GM18526 (cell line): ENCODE data around the gene HASPIN.
A peak's percentile ranks its signal among the peaks of the same experiment; 100 is the strongest.

ENCODE experiments used
- POLR2A ChIP-seq: IDR thresholded peaks from 3 replicates; pipeline ENCODE4 v1.6.1; 2011; ENCODE audit not compliant: insufficient read length; ENCODE audit errors: extremely low read depth

Gene HASPIN

DNA sequence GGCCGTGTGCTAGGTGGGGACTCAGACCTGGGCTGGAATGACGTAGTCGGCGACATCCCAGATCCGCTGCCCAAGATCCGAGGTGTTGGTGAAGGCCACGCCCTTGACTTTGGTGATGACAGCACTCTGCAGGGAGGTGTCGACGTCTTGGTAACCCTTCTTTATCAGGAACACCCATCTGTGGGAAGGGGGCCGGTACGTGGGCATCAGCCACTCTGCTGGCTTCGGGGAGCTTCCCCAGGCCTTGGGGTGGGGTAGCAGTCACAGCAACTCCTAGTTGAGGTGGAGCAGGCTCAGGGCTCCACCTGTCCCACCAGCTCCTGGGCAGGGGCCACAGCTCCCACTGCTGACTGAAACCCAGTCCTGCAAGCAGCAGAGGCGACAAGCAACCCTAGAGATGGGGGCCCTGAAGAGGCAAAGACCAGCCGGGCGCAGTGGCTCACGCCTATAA, 32.1 kb upstream of the HASPIN start:
- no peak for TF ChIP-seq POLR2A

DNA sequence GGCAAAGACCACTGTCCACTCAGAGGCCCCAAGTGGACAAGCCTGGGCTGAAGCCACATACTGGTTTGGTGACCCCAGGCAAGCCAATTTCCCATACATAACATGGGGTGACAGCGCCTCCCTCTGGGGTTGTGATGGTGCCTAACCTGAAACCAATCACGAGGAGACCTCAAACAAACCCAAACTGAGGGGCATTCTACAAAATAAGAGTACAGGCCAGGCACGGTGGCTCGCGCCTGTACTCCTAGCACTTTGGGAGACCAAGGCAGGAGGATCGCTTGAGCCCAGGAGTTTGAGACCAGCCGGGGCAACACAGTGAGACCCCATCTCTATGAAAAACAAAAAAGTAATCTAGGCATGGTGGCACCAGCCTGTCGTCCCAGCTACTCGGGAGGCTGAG, 31.4 kb upstream of the HASPIN start:
- TF ChIP-seq POLR2A, result no peak

DNA sequence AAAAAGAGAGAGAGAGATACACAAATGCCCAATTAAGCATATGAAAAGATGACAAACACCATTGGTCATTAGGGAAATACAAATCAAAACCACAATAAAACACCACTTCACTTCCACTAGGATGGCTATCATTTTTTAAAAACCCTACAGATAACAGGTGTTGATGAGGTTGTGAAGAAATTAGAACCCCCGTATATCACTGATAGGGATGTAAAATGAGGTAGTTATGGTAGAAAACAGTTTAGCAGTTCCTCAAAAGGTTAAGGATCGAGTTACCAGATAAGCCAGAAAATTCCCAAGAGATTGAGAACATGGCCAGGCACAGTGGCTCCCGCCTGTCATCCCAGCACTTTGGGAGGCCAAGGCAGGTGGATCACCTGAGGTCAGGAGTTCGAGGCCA, 30.6 kb upstream of the HASPIN start:
- TF ChIP-seq POLR2A, result no peak

DNA sequence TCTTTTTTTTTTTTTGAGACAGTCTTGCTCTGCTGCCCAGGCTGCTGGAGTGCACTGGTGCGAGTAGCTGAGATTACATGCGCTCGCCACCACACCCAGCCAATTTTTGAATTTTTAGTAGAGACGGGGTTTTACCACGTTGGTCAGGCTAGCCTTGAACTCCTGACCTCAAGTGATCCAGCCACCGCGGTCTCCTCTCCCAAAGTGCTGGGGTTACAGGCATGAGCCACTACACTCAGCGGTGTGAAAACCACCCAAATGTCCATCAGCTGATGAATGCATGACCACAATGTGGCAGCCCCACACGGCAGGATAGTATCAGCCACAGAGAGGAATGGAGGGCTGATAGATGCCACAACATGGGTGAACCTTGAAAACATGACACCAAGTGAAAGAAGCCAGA, 29.9 kb upstream of the HASPIN start:
- TF ChIP-seq POLR2A, result no peak

DNA sequence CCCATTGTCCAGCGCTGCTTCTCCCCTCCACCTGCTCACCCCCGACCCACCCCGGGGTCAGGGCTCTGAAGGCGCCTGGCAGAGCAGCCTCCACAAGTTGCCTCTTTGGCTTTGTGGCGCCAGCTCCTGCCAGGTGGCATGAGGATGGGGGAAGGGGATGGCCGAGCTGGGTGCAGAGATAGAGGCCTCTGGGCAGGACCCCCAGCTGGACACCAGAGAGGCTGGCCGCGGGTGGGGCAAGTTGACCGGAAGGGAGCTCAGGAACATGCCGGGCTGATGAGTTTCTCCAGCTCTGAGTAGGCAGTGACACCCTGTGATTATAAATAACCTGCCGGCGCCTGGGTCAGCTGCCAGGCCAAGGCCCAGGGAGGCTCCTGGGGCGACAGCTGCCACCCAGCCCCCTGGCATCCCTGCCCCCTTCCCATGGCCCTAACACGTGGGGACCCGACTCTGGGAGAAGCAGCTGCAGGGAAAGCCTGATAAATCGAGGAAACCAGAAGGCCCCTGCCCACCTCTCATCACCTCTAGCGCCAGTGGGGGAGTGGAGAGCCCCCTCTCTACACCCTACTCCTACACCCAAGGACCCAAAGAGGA, 28.5 kb upstream of the HASPIN start:
- TF ChIP-seq POLR2A, result no peak

DNA sequence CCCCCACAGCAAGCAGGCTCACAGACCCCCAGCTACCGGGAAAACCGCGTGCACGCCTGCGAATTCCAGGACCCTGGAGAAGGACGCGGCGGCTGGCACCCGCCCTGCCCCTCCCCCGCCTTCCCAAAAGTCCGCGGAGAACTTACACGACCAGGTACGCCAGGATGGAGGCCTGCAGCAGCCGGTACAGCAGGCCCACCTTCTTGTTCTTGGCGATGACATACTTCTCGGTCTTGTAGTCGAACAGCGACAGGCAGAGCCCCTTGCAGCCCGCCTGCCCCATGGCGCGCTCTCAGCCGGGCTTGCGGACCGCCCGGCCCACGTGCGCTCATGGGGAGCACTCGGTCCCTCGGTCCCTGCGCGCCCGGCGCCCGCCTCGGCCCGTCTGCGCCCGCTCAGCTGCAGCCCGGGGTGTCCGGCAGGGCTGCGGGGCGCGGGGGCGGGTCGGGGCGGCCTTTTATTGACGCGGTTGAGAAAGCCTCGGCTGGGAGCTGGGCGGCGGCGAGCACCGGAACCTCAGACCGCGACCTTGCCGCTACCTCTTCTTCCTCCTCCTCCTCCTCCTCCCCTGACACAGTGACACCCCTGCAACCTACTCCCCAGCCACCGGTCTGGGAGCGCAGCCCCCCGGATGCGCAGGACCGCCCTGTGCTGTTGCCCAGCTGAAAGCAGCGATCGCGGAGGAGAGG, 27.8 kb upstream of the HASPIN start, which contains the start of gene P2RX5:
TSS of gene P2RX5 (minus strand) at position 433 of the 689 bp plus-strand sequence. CDS start at position 283, 150 bp downstream.
- TF ChIP-seq POLR2A, result peak; percentile 60

DNA sequence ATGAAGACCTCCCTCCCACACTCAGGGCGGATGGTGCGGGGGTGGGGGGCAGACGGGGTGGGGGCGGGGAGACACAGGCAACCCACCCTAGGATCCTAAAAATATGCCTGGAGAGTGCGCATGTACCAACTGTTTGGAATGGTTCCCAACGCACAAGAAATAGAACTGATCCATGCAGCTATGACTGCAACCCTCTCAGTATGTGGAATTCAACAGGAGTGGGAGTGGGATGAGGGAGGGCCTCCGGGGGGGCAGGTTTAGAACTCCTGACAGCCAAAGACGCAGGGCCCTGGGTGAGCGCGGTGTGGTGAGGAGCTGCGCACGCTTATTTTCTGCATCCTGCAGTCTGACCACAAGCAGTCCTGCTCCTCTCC, 26.6 kb upstream of the HASPIN start:
- TF ChIP-seq POLR2A, result no peak

DNA sequence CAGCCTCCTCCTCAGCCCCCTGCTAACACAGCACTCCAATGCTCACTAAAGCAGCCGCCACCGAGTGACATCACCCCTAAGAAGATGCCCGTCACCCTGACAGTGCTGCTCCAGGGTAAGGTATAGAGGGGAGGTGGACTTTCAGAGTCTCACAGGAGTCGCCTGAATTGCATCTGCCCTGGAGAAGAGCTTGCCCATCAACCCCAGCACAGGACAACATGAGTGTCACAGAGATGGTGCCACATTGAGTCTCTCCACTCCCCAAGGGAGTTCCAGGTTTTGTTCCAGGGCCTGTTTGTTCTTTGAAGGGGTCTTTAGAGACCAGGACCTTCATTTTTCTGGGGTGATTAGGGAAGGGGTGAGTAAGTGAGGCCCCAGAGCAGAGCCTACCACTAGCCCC, 25.6 kb upstream of the HASPIN start:
- TF ChIP-seq POLR2A, result no peak

DNA sequence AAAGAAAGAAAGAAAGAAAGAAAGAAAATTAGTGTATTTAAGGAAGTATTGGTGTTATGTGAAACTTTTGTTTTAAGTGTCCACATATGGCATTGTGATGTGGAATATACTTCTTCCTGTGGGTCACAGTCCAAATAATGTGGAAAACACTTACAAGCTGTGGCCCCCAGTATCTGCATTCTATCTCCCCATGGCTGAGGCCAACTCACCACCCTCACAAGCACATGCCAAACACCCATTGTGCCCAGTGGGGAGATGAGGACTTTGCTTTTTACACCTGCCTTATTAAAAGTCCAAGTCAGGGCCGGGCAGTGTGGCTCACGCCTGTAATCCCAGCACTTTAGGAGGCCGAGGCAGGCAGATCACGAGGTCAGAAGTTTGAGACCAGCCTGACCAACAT, 23.8 kb upstream of the HASPIN start:
- TF ChIP-seq POLR2A, result no peak

DNA sequence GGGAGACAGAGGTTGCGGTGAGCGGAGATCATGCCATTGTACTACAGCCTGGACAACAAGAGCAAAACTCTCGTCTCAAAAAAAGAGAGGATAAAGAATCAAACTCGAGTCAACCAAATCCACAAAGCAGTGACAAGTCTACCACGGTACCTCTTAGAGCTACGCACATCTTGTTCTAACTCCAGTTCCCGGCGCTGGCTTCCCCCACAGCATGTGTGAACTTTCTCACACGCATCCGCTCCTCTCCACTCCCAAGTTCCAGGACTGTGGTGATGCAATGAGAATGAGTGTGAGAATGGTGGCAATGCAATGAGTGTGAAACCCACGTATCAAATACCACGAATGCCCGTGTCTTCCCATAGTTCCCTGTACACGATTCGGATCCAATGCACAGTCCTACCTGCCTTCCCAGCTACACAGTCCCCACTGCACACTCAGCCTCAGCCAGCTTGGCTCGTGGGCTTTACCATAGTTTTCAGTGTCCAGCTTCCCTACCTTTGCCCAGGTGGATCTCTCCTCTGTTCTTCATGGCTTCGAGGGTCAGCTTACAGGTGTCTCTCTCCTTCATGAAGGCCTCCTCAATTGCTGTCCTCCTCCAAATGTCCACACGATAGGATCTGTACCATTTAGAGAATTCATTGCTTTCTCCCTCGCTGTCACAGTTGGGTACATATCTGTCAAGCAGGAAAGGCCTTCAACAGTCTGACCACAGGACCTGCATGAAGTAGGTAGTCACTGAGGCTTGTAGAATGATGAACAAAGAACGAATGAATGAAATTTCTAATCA, 18.6 kb upstream of the HASPIN start:
- TF ChIP-seq POLR2A, result no peak

DNA sequence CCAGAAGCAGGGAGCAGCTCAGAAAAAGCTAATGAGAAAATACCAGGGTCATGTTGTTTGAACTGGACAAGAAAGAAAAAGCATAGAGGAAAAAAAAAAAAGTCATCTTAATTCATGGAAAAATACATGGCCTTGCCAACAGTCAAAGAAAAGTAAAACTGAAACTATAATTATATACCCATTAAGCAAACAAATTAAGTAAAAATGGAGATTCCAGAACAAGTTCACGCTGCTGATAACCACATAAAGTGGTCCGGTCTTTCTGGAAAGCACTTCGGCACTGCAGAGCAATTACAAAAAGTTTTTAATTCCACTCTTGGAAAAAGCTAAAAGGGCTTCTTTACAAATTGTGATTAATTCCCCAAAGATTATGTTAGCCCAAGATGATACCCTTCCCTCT, 15.3 kb upstream of the HASPIN start:
- no peak for TF ChIP-seq POLR2A

DNA sequence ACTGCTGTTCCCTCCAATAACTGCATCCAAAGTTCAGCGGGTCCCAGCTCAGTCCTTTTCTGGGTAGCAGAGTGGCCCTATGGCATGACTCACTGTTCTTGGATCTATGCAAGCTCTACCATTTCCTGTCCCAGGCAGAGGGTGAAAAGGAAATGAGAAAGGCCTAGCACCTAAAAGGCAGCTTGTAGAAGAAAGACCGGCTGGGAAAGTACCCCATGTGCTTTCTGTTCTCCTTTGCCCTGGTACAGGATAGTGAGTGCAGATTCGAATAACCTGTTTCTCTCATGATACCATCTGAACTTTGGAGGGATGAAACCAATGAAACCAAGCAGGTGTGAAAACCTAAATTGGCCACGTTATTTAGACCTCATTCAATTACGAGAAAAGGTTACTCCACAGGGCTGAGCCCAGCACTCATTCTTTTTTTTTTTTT, 12.7 kb upstream of the HASPIN start:
- TF ChIP-seq POLR2A, result no peak

DNA sequence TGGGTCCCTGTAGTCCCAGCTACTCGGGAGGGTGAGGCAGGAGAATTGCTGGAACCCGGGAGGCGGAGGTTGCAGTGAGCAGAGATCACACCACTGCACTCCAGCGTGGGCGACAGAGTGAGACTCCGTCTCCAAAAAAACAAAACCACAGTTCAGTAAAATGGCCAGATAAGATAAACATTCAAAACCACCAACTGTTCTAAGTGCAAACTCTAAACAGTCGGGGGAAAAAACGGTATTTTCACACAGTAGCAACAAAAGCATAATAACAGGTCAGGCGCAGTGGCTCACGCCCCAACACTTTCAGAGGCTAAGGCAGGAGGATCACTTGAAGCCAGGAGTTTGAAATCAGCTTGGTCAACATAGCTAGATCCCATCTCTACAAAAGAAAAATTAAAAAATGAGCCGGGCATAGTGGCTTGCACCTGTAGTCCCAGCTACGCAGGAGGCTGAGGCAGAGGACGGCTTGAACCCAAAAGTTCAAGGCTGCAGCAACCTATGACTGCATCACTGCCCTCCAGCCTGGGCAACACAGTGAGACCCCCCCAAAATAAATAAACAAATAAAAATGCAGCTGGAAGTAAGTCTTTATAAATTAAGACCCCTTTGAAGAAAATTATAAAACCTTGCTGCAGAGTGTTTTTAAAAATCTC, 10.8 kb upstream of the HASPIN start:
- TF ChIP-seq POLR2A, result no peak

DNA sequence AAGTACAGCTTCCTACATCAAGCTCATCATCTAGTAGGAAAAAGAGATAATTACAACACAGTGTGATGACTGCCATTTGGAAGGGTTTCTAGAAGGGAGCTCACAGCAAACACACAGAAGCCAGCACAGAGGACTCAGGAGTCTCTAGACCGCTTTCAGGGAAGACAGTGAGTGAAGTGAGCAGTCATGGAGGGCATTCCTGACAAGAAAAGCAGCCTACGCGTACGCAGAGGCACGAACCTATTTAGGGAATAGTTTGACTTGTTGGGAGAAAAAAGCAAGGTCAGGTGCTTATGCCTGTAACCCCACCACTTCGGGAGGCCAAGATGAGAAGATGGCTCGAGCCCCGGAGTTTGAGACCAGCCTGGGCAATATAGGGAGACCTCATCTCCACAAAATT, 8.4 kb upstream of the HASPIN start:
- no peak for TF ChIP-seq POLR2A

DNA sequence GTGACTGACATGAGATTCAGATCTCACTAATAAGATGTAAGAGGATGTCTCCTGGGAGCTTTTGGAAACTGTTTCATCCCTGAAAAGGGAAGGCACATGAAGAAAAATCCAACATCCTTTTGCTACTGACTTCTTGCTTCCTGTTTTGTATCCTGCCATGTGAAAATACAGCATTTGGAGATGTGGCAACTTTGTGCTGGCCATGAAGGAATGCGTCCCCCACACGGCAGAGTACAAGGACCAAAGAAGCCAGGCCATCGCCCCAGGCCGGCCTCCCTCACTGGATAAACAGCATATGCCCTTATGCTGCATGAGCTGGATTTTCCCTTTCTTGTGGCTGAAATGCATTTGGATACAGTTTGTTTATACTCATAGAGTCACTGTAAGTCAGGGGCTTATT, 5.5 kb upstream of the HASPIN start:
- no peak for TF ChIP-seq POLR2A

DNA sequence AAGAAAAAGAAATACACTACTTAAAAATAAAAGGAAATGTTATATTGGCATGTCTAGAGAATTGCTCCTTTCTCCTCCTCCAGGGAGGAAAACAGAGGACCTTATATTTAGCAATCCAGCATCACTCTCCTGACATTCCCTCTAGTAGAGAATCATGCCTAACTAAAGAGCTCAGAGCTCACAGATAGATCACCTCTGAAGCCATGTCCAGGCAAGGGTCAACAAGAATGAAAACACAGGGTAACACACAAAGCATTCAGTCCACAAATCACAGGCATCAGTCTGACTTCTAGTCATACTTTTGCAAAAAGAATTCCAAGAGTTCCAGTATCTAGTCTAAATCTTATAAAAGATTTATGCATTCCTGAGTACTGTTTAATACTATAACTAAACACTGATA, 4.4 kb upstream of the HASPIN start:
- no peak for TF ChIP-seq POLR2A
